Left forelimb (tissue), 1 donor: ENCODE data around the gene RIGI.
A peak's percentile ranks its signal among the peaks of the same experiment; 100 is the strongest.
"Not testable (repeated sequence)": the region's sequence is repeated elsewhere in the genome, so short reads cannot be mapped to it uniquely, and the experiment has no call there.

Source experiments
- DNase-seq: peaks from one replicate; pipeline ENCODE4 v3.0.0-alpha.2; 2018; ENCODE audit warnings: low spot score

Gene RIGI

DNA sequence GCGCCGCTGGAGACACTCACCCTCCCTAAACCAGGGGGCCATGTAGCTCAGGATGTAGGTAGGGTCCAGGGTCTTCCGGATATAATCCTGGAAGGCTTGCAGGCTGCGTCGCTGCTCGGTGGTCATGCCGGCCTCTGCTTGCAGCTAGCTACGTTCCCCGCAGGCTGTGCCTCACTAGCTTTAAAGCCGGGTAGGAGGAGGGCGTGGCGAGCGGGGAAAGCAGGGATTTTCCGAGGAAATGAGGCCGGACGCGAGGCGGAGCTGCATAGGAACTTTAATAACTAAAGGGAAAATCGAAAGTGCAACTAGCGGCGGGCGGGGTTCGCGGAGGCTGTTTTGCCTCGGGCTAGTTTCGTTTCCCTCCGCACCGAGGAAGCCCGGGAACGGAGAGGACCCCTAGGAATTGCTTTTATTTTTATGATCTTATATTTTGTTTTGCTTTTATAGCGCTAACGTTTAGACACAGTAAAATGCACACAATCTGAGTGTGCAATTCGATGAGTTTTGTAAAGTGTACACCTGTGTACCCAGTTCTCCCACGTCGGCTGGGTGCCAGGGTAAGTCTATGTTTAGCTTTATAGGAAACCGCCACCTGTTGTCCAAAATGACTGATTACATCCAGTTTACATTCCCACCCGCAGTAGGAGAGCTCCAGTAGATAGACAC is at the start of gene RIGI:
TSS of gene RIGI (minus strand) at position 156 of the 666 bp plus-strand sequence. CDS start at position 126, 30 bp downstream.
- peak; percentile 93 for DNase-seq

DNA sequence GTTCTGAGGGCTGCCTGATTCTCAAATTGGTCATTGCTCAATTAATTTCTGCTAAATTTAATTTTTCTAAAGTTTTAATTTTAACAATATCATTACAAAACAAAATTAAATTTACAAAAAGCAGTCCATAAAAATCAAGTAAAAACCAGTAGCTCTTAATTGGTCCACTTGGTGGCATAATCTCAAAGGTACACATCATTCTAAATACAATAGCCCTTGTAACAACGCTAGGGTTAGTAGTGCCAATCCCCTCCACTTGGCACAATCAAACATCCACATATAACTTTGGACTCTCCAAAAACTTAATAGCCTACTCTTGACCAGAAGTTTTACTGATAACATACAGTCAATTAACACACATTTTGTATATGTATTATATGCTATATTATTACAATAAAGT is 48.9 kb upstream of the RIGI start:
- DNase-seq: no peak

DNA sequence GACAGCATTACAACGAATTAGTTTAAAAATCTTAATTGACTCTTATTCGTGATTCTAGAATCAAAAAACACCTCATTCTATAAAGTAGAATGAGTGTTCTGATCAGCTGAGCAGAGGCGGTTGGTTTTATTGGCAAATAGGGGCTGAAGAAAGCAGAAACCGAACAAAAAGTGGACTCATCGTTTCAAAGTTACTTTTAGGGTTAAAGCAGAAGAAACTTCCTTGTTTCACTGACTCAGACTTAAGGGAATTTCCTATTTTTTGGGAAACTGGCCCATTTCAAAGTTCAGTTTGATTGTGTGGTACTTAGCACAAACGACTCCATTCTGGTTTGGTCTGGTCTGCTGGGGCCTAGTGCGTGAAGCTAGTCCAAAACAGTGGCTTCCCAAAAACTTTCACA is 47.8 kb upstream of the RIGI start:
- DNase-seq: no peak

DNA sequence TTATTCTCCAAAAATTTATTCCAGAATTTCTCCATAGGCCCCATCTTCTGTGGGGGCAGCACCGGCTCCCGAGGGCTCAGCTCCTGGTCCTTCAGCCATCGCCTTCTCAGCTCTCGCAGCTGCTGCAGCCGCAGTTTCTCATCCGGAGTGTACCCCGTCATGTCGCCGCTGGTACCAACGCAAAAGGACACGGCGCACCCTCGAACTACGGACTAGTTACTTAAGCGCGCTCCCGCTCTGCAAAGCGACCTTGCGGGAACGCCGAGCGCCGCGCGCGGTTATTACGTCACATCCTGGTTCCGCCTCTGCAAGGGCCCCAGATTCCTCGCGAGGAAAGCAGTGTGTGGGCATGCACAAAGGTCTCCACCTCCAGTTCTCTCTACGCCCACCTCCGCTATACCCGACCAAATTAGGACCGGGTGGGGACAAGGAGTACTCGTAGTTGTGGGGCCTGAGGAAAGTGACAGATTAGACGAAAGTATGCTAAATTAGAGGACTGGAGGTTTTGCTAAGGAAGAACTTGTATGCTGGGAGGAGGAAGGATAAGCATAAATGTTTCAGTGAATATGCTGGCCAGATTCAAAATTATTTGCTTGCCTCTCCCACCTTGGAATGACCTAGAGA is 47.0 kb upstream of the RIGI start, which contains the start of gene NDUFB6:
TSS of gene NDUFB6 (minus strand) at position 260 of the 624 bp plus-strand sequence. CDS start at position 161, 99 bp downstream.
- DNase-seq: peak; percentile 96

DNA sequence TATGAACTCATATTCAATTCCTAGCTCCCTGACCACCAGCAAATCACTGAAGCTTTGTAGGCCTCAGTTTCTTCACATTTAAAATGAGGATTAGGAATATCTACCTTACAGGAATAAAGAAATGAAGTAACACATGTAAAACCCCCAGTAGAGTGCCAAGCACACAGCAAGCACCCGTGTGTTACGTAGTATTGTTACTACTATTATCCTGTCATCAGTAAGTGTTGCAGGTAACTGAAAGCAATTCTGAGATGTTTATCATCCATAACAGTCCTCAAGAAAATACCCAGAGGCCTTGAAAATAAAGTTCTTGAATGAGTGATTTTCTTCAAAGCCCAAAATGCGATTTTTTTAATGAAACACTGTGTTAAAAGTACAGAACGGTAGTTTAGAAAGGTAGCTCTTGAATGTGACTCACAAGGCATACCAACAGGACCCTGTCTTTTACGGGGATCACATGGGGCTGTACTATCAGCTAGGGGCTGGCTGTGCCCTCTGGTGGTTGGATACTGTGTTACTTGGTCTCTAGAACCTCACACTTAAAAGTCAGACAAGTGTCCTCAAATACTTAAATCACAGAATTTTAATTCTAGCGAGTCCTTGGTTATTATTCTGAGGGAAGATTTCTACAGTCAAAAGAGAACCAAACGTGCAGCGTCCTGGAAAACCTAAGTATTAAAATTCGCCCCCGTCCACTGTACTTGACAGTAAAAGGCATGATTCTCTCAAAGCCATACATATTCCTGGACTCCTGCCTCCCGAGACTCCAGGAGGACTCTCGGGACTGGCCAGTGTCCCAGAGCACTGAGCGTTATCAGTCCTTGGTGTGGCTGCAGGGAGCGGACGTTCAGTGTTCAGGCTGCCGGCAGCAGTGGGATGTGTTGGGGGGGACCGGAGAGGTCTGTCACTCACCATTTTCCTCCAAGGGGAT is 46.2 kb upstream of the RIGI start:
- DNase-seq: no peak

DNA sequence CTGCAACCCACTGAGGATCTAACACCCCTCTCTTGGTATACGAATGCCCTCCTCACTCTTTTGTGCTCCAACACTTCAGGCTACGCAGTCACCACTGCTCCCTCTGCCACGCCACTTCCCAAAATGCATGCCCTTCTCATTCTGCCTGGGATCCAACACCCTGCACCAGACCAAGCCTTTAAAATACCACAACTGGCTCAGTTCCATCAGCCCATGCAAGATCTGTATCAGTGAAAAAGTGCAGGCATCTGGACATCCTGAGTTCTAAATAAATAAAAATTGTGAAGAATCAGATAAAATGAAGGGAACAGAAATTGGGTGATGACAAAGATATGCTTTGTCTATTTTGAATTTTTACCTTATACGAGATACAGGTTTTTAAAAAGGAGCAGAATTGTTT is 44.3 kb upstream of the RIGI start:
- no peak for DNase-seq

DNA sequence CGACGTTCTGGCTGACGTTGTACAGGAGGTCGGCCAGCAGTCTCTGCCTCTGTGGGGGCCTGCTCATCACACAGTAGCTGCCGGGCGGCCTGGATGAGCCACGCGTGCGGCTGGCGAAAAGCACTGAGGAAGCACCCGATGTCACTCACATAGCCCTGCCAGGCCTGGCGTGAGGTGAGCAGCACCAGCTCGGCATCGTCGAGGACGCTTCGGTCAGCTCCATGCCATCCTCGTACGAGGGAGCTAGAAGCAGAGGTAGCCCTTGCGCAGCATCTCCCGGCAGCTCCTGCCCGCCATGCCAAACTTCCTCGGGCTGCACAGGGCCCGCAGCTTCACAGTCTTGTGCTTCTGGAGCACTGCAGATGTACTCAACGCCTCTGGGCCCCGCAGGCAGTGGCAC is 40.8 kb upstream of the RIGI start:
- DNase-seq: no peak

DNA sequence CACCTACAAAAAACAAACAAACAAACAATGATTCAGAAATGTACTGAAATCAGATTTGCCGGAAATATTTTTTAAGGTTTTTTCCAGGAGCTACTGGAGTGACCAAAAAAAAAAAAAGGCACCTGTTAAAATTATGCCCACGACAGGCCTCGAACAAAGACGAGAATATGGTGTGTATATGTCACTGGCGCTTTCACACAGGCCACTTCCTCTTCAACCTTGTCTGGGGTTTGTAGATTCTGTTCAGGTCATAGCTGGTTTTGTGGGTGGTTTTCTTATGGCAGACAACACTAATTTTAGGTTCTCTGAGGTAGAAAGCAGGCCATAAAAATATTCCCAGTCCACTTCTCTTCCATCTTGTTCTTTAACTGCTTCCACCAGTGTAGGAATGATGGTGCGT is 40.0 kb upstream of the RIGI start:
- DNase-seq: no peak

DNA sequence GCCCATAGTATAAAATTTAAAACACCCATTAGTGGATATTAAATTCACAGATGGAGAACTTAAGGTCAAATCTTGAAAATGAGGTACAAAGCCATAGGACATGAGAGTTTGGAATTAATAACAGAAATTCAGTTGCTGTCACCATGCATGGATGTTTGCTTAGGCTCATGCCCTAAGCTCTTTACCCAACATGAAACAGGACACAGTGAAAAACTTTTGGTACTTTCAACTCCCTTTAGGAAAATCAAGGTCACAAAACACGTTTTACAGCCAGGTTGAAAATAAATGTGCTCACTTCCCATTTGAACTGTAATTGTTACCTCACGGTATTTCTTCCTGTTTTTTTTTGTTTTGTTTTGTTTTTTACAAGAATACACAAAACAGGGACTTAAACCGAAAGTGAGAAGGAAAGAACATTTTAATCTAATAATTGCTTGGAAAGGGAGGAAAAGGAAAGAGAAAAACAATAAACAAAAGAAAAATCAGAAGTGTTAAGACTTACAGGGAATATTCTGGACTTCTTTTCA is 32.5 kb upstream of the RIGI start:
- DNase-seq: no peak

DNA sequence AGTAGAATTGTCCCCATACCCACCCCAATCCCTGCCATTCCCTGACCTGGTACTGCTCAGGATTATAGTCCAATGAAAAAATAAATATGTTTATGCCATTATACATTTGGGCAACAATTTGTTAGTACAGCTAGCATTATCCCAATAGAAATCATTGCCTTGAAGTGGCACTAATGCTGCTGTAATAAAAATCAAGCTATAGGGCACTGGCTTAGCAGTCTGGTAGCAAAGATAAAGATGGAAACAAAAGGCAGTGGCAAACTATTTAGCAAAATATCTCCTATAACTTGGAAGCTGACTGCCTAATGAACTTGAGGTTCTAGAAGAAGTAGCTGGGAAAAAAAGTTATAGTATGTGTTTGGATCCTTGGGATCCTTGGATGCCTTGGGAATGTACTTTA is 28.6 kb upstream of the RIGI start:
- DNase-seq: no peak

DNA sequence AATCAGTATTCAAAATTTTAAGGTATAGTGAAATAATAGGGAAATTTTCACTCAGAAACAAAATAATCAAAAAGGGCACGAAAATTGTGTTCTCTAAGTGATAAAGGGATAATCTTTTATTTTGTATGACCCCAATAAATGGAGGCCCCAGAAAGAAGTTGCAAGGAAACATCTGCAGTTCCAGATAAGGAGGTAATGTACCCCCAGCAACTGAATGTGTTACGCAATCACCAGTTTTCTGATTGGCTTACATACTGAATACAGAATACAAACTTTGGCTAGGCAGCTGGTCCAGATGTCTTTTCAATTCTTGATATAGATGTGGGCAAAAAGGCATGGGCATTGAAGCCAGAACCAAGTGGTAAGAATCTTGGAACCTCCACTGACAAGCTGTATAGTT is 28.1 kb upstream of the RIGI start:
- DNase-seq: no peak

DNA sequence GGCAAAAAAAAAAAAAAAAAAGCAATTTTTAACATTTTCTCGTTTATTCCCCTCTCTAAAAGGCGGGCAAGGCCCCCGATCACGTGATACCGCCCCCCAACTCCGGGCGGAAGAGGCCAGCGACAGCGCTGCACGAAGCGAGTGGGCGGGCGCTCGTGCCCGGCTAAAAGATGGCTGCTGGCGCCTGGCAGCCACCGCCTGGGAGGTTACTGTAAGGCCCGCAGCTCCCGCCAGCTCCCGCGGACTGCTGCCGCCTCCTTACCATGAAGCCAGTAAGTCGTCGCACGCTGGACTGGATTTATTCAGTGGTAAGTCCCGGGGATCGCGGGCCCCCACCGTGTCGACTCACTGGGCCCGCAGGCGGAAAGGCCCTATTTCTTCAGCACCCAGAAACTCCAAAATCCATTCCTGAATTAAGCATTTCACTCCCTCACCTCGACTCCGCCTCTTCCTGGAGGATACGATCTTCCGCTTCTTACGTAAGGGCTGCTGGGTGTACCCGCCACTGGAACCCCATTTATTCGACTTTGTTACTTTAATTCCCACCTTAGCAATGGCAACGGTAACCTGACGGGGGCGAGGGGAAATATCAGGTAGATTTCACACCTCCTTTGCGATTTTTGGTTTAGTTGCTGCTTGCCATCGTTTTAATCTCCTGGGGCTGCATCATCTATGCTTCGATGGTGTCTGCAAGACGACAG is 26.3 kb upstream of the RIGI start, which contains the start of the genes SMIM27 and TOPORS:
TSS of gene SMIM27 (plus strand) at position 156 of the 701 bp plus-strand sequence. CDS start at position 264, 108 bp downstream.
TSS of gene TOPORS (minus strand) at position 415 of the 701 bp plus-strand sequence. CDS start at position 265, 150 bp downstream.
- DNase-seq: peak; percentile 96

DNA sequence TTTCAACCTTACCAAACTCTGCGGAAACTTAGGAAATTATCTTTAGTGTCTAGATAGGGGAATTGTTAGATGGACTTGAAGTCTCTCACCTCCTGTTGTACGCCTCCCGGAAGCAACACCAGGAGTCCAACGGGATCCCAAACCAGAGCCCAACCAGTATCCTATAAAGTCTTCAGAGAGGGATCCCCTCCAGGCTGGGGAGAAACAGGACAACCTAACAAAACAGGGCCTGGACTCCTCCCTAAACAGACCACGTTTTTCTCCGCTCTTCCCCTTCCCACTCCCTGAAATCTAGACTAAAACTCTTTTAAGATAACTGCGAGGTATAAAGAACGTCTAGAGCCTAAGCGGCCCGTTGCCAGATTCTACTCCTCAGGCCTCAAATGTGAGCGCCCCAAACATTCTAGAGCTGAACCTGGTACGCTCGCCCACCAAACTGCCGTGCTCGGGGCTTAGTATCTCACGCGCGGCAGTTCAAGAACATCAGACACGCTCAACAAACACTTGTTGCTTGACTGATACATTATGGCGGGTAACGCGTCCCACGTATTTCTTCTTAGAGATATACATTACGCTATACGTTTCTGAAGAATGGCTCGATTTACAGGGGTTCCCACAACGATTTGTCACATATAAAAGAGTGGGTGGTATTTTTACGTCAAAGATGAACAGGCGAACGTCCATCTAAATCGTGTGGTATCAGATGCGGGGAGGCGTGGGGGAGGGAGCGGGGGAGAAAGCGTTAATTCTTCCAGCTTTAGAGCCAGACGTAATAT is 25.5 kb upstream of the RIGI start:
- peak; percentile 70 for DNase-seq

DNA sequence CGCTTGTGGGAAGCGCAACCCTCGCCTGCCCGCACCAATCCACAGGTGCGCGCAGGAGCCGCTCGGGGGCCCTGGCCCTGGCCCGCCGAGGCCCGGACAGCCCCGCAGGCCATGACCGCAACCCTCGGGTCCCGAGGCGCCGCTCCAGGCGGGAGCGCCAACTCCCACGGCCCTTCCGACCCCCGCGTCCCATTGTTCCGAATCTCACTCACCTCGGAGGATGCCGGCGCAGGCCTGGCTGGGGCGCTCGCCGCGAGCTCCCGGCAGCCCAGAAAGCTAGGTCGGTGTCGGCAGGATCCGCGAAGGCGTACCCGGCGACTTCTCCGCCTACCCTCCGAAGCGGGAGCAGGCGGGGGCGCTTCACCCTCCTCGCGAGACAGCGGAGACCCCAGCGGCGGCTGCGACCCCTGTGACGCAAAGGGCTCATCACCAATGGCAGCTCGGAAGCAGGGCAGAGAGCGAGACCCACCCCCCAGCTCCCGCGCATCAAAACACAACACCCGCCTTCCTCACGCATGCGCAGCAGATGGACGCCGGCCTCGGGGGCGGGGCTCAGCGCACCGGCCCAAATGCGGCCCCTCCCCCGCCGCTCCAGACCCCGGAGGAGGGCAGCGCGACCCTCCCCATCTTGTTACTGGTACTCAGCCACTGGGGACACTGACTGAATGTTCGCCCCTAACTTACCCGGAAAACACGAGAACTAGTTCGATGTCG is 24.7 kb upstream of the RIGI start:
- peak; percentile 98 for DNase-seq

DNA sequence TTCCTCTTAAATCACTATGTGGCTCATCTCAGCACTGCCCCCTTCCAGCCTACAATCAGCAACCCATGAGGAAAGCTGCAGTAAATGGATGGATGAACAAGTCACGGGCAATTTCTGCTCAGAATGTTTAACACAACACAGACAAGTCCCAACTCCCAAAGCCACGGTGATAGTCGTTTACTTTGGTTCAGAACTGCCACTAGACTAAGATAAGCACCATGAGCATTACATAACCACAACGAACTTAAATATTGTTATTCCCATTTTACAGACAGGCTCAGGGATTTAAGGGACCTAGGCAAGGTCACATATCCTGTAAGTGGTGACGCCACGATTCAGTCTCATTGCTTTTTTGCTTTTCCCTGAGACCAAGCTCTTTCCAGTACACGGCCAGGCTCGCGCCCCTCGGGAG is 24.2 kb upstream of the RIGI start:
- DNase-seq: no peak

DNA sequence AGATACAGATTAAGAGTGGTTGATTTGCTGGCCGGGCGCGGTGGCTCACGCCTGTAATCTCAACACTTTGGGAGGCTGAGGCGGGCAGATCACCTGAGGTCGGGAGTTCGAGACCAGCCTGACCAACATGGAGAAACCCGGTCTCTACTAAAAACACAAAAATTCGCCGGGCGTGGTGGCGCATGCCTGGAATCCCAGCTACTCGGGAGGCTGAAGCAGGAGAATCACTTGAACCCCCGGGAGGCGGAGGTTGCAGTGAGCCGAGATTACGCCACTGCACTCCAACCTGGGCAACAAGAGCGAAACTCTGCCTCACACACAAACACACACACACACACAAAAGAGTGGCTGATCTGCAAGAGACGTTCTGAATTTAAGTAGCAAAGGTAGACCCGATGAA is 22.2 kb upstream of the RIGI start:
- DNase-seq: not testable (repeated sequence)

DNA sequence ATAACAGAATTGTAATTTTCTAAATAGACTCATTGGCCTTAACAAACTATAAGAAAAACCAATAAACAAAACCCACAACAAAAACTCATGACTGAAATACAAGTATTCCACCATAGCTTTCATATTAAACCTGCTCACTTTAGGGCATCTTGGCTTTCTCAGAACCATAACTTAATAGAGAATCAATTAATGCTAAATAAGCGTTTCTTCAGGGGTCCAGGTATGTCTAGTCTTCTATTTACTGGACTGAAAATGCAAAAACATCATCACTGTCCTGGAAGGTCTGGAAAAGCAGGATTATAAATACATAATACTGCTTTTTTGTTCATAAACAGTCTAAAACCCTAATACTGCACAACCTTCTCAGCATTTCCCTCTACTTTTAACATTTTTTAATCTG is 19.9 kb upstream of the RIGI start:
- DNase-seq: no peak

DNA sequence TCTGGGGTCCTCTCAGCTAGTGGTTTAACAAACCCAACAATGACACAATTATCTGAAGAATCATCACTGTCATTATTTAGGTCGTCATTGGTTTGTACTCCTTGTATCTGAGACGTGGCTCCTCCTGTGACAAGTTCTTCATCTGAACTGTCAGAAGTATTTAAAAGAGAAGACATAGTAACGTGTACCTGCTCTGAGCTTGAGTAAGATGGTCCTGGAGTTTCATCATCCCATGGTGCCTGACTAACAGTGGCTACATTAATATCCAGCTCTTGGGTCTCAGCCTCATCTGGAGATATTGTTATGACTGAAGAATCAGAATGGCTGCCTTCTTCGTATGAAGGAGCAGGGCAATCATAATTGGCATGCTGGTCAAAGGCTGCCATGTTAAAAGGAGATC is 17.1 kb upstream of the RIGI start:
- DNase-seq: no peak

DNA sequence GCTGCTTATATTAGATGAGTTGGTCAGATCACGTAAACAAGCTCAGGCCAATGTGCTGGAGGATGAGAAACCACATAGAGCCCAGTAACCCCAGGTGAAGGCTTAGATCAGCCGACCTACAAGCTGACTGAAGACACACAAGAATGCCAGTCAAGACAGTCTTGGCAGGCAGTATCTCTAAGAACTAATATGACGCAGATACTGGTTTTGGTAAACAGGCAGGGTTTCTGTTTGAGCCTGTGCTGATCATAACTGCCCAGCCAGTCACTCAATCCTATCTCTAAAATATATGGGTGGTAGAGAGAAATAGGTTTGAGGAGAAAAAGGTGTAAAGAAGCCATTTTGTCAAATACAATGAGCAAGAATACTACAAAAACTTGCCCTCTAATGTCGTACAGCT is 7.8 kb upstream of the RIGI start:
- DNase-seq: no peak

DNA sequence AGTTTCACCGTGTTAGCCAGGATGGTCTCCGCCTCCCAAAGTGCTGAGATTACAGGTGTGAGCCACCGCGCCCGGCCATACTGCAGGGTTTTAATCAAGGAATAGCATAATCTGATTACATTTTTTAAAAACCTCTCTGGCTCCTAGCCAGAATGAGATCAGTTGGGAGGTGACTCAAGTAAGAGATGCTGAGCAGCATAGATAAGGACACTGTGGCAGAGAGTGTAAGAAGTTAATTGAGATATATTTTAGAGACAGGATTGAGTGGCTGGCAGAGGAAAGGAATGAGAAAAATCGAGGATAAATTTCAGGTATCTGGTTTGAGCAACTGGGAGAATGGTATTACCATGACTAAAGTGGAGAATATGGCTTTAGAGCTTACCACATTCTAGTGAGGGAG is 7.3 kb upstream of the RIGI start:
- no peak for DNase-seq
